GM12873 (cell line): ENCODE data around the gene TAOK1.

Experiments
- CTCF ChIP-seq: IDR thresholded peaks from 2 replicates; pipeline ENCODE4 v1.5.1; 2012; ENCODE audit warnings: low read depth, mild to moderate bottlenecking, moderate library complexity, low read length, control low read depth; ENCODE audit not compliant: insufficient read depth; ENCODE audit errors: missing control alignments

The TAOK1 gene

DNA sequence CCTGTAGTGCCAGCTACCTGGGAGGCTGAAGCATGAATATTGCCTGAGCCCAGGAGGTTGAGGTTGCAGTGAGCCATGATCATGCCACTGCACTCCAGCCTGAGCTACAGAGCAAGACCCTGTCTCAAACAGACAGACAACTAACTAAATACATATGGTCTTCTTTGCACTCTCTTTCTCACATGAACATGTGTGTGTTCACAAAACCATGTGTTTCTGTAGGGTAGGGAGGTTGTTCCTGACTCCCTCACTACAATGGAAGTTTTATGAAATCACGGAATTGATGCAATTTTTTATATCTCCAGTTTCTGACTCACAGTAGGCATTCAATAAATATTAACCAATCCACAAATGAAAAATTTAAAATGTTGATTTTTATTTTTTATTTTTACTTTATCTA lies 128.2 kb downstream of the TAOK1 start:
- TF ChIP-seq CTCF: no peak

DNA sequence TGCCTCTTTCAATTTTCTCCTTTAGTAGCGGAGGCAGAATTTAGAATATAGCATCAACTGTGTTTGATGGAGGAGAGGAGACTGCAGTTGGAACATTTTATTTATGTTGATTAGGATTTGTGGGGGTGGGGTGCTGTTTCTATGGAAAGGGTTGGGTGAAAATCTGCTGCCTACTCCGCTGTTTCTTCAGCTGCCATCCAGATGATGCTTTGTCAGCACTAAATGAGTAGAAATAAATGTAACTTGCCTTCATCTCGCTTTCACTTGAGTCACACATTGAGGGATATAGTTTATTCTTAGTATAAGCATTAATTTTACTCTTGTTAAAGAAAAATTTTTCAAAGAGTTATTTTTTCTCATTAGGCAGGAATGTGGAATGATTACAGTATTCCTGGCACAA lies 134.5 kb downstream of the TAOK1 start:
- TF ChIP-seq CTCF: no peak

DNA sequence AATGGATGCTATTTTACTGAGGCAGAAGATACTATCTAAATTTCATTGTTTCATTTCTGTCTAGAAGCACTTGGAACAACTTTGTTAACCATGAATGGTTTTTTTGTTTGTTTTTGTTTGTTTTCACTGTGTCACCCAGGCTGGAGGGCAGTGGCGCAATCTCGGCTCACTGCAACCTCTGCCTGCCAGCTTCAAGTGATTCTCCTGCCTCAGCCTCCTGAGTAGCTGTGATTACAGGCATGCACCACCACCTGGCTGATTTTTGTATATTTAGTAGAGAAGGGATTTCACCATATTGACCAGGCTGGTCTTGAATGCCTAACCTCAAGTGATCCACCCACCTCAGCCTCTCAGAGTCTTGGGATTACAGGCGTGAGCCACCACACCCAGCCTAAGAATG lies 136.2 kb downstream of the TAOK1 start:
- no peak for TF ChIP-seq CTCF

DNA sequence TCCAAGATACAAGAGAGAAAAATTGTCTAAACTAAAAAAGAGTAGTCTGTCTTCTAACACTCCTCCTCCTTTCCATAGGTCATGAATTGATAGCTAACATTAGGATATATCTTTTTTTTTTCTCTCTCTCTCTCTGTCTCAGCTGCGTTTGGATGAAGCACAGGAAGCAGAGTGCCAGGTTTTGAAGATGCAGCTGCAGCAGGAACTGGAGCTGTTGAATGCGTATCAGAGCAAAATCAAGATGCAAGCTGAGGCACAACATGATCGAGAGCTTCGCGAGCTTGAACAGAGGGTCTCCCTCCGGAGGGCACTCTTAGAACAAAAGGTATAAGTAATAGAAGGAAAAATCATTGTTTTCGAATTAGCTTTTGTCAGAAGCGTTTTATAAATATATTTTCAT lies 143.8 kb downstream of the TAOK1 start:
- TF ChIP-seq CTCF: no peak

GRCh38 chr17:29544066-29544465 lies 153.9 kb downstream of the TAOK1 start:
- TF ChIP-seq CTCF: no peak

- no peak for TF ChIP-seq CTCF
Measured at GRCh38 chr17:29546085-29546484, 155.9 kb downstream of the TAOK1 start.

- TF ChIP-seq CTCF: no peak
Measured at GRCh38 chr17:29546830-29547229, 156.7 kb downstream of the TAOK1 start.
